Heart left ventricle (tissue), 13 donors: ENCODE results near the gene CCM2.

Experiments
- POLR2A ChIP-seq, 2 donors: fragments of 450-650 bp; IDR thresholded peaks; one replicate each; pipeline ENCODE4 v1.6.1; 2017; ENCODE audit warnings: antibody characterized with exemption in 2 of 2, mild to moderate bottlenecking in 2 of 2, moderate library complexity in 2 of 2
- TF ChIP-seq, protein P1 (sequence below), 12 donors: fragments of 200-600 bp; sonication (generic) in 4 of 12; IDR thresholded peaks; one replicate each; pipeline versions ENCODE4 v1.5.0 to v1.8.0; 2018 to 2022; ENCODE audit warnings: antibody characterized with exemption in 12 of 12, mild to moderate bottlenecking in 5 of 12
- donor health status: ischemic (EF 13 %, LVEDD 7.1; RV severe dilation, severe dysfunction).
- donor health status: DM: no; HTN: yes; CAD: no.
- donor health status: DM: no; HTN: no; CAD: no.
- donor health status: ischemic (EF 25% LVEDD 6.9; RV normal size, moderate dysfunction).
- donor health status: ischemic (EF 25% LVEDD 5.7; RV mildly dilated, moderate dysfunction).
- donor health status: ischemic (EF 35%, LVEDD 5.7; RV mildly dilated, moderate dysfunction).
- donor health status: nonischemic (EF 11% LVEDD 7.7; RV severe dilation, severe dysfunction).
- donor health status: DM: yes; HTN: yes; CAD: no.
- donor health status: PGD.
- donor health status: ischemic (EF 29% LVEDD 5.4; RV normal size, mild dysfunction).
- donor health status: nonischemic (EF 23%, LVEDD 6.1; RV moderate dilation, normal function).

DNA sequence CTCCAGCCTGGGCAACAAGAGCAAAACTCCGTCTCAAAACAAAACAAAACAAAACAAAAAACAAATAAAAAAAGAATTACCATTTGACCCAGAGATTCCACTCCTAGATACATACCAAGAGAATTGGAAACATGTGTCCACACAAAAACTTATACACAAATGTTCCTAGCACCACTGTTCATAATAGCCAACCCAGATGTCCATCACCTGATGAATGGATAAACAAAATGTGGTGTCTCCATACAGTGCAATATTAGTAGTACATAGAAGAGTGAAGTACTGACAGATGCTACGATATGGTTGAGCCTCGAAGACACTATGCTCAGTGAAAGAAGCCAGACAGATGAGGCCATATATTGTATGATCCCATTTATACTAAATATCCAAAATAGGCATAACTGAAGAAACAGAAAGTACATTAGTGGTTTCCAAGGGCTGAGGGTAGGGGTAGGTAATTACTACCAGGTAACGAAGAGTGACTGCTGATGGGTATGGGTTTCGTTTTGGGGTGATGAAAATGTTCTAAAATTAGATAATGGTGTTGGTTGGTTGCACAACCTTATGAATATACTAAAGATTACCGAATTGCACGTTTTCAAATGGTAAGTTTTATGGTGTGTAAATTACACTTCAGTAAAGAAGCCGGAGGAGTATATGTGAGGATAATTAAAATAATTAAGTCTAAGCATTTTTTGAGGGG, 41.2 kb upstream of the CCM2 start:
- TF ChIP-seq, protein P1, sequence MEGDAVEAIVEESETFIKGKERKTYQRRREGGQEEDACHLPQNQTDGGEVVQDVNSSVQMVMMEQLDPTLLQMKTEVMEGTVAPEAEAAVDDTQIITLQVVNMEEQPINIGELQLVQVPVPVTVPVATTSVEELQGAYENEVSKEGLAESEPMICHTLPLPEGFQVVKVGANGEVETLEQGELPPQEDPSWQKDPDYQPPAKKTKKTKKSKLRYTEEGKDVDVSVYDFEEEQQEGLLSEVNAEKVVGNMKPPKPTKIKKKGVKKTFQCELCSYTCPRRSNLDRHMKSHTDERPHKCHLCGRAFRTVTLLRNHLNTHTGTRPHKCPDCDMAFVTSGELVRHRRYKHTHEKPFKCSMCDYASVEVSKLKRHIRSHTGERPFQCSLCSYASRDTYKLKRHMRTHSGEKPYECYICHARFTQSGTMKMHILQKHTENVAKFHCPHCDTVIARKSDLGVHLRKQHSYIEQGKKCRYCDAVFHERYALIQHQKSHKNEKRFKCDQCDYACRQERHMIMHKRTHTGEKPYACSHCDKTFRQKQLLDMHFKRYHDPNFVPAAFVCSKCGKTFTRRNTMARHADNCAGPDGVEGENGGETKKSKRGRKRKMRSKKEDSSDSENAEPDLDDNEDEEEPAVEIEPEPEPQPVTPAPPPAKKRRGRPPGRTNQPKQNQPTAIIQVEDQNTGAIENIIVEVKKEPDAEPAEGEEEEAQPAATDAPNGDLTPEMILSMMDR (IDR thresholded peaks at IDR 0.05), result no peak
- no peak for TF ChIP-seq POLR2A (IDR thresholded peaks at IDR 0.05)
